Activated naive CD4-positive, alpha-beta T cell treated with anti-CD3 and anti-CD28 coated beads, Interleukin-2, amount 10 ng/mL, durations not matched to agents 7 days and 5 days (primary cell): Measurements from ENCODE around the gene CLEC19A.

Source experiments
- CTCF ChIA-PET: fragments of 350-600 bp; sonication (Branson Sonifier 250); formaldehyde crosslinking; loops from one replicate; lab custom pipeline; 2021; ENCODE audit warnings: antibody characterized with exemption; lab: Charles Lee
- DNase-seq: peaks from one replicate; pipeline ENCODE4 v3.0.0-alpha.2; 2020
- H3K27ac Mint-ChIP-seq: one replicate; pipeline ENCODE4 v1.8.0; 2021; ENCODE audit warnings: mild to moderate bottlenecking, moderate library complexity, mixed read lengths
- H3K27me3 Mint-ChIP-seq: one replicate; pipeline ENCODE4 v1.8.0; 2021; ENCODE audit warnings: mild to moderate bottlenecking, mixed read lengths
- H3K36me3 Mint-ChIP-seq: one replicate; pipeline ENCODE4 v1.8.0; 2021; ENCODE audit warnings: mixed read lengths
- H3K4me1 Mint-ChIP-seq: one replicate; pipeline ENCODE4 v1.8.0; 2021; ENCODE audit warnings: mixed read lengths
- H3K4me3 Mint-ChIP-seq: one replicate; pipeline ENCODE4 v1.8.0; 2021; ENCODE audit warnings: mild to moderate bottlenecking, moderate library complexity, mixed read lengths
- H3K9me3 Mint-ChIP-seq: one replicate; pipeline ENCODE4 v1.8.0; 2021; ENCODE audit warnings: mixed read lengths

Gene CLEC19A

GRCh38 chr16:19285431-19285830 is at the start of gene CLEC19A:
Gene CLEC19A, plus strand, starts transcription at chr16:19285731. Its CDS starts 121 bp downstream, at chr16:19285852.
- DNase-seq = no peak
- Mint-ChIP-seq H3K27me3 (no peaks in the 10 kb centered on the region), H3K4me3 (no peak within 1 kb of the TSS), H3K4me1 (no peaks in the 10 kb centered on the region), H3K36me3 (no peaks in the 10 kb centered on the region), H3K27ac (no peak within 1 kb of the TSS), H3K9me3 (no peaks in the 10 kb centered on the region)
- CTCF ChIA-PET = interaction anchor here (0.6 kb wide), 2 partner anchors 8 to 38 kb away, joined by 3 read pairs; no protein-coding TSS in a partner anchor

GRCh38 chr16:19235886-19236285 is 49.6 kb upstream of the CLEC19A start:
- no peak overlapping the region for H3K4me3 Mint-ChIP-seq
- H3K27me3 Mint-ChIP-seq = no peaks in the 10 kb centered on the region
- H3K27ac Mint-ChIP-seq = no peak overlapping the region
- H3K36me3 Mint-ChIP-seq = no peaks in the 10 kb centered on the region
- no peaks in the 10 kb centered on the region for H3K4me1 Mint-ChIP-seq
- CTCF ChIA-PET = no interaction called here
- H3K9me3 Mint-ChIP-seq = peaks cover 26% of the 10 kb centered on the region
- DNase-seq = no peak

GRCh38 chr16:19236561-19237209 is 48.8 kb upstream of the CLEC19A start:
- H3K4me1 Mint-ChIP-seq = no peaks in the 10 kb centered on the region

GRCh38 chr16:19238406-19238805 is 47.1 kb upstream of the CLEC19A start:
- no peaks in the 10 kb centered on the region for H3K27me3 Mint-ChIP-seq
- no peak overlapping the region for H3K27ac Mint-ChIP-seq
- H3K9me3 Mint-ChIP-seq = peaks cover 26% of the 10 kb centered on the region
- CTCF ChIA-PET = no interaction called here
- no peaks in the 10 kb centered on the region for H3K36me3 Mint-ChIP-seq
- H3K4me3 Mint-ChIP-seq = no peak overlapping the region
- no peak for DNase-seq
- no peaks in the 10 kb centered on the region for H3K4me1 Mint-ChIP-seq

More at GRCh38 chr16:19236561-19237209, 48.8 kb upstream of the CLEC19A start:
- H3K9me3 Mint-ChIP-seq = peaks cover 26% of the 10 kb centered on the region
- CTCF ChIA-PET = no interaction called here
- no peaks in the 10 kb centered on the region for H3K27me3 Mint-ChIP-seq
- no peak overlapping the region for H3K4me3 Mint-ChIP-seq
- H3K36me3 Mint-ChIP-seq = no peaks in the 10 kb centered on the region
- H3K27ac Mint-ChIP-seq = no peak overlapping the region
- no peak for DNase-seq

- no peak for DNase-seq
- Mint-ChIP-seq H3K9me3 (peaks cover 26% of the 10 kb centered on the region), H3K27ac (no peak overlapping the region), H3K4me1 (no peaks in the 10 kb centered on the region), H3K27me3 (no peaks in the 10 kb centered on the region), H3K36me3 (no peaks in the 10 kb centered on the region), H3K4me3 (no peak overlapping the region)
- CTCF ChIA-PET = no interaction called here
Measured at GRCh38 chr16:19239511-19240155, 45.9 kb upstream of the CLEC19A start.

- Mint-ChIP-seq H3K9me3 (peaks cover 19% of the 10 kb centered on the region), H3K4me3 (no peak overlapping the region), H3K4me1 (no peaks in the 10 kb centered on the region), H3K36me3 (no peaks in the 10 kb centered on the region), H3K27me3 (no peaks in the 10 kb centered on the region), H3K27ac (no peak overlapping the region)
- CTCF ChIA-PET = no interaction called here
- DNase-seq = no peak
Measured at GRCh38 chr16:19240494-19240893, 45.0 kb upstream of the CLEC19A start.

GRCh38 chr16:19241512-19241911 is 44.0 kb upstream of the CLEC19A start:
- CTCF ChIA-PET = no interaction called here
- Mint-ChIP-seq H3K4me3 (no peak overlapping the region), H3K27me3 (no peaks in the 10 kb centered on the region), H3K4me1 (no peaks in the 10 kb centered on the region), H3K9me3 (peaks cover 11% of the 10 kb centered on the region), H3K27ac (no peak overlapping the region), H3K36me3 (no peaks in the 10 kb centered on the region)
- DNase-seq = no peak

GRCh38 chr16:19242186-19242585 is 43.3 kb upstream of the CLEC19A start:
- CTCF ChIA-PET = no interaction called here
- Mint-ChIP-seq H3K36me3 (no peaks in the 10 kb centered on the region), H3K4me3 (no peak overlapping the region), H3K4me1 (no peaks in the 10 kb centered on the region), H3K9me3 (peaks cover 10% of the 10 kb centered on the region), H3K27ac (no peak overlapping the region), H3K27me3 (no peaks in the 10 kb centered on the region)
- DNase-seq = no peak

- Mint-ChIP-seq H3K4me3 (no peak overlapping the region), H3K9me3 (peaks cover 7% of the 10 kb centered on the region), H3K36me3 (no peaks in the 10 kb centered on the region), H3K27ac (no peak overlapping the region), H3K4me1 (no peaks in the 10 kb centered on the region), H3K27me3 (no peaks in the 10 kb centered on the region)
- CTCF ChIA-PET = no interaction called here
- no peak for DNase-seq
Measured at GRCh38 chr16:19242987-19243575, 42.5 kb upstream of the CLEC19A start.

GRCh38 chr16:19245326-19245925 is 40.1 kb upstream of the CLEC19A start:
- DNase-seq = no peak

GRCh38 chr16:19252904-19253303 is 32.6 kb upstream of the CLEC19A start:
- Mint-ChIP-seq H3K4me3 (no peak overlapping the region), H3K36me3 (no peaks in the 10 kb centered on the region), H3K4me1 (no peaks in the 10 kb centered on the region), H3K27ac (no peak overlapping the region), H3K9me3 (no peaks in the 10 kb centered on the region), H3K27me3 (peaks cover 3% of the 10 kb centered on the region)
- CTCF ChIA-PET = no interaction called here
- DNase-seq = no peak

More at GRCh38 chr16:19245326-19245925, 40.1 kb upstream of the CLEC19A start:
- Mint-ChIP-seq H3K27ac (no peak overlapping the region), H3K4me1 (no peaks in the 10 kb centered on the region), H3K36me3 (no peaks in the 10 kb centered on the region), H3K27me3 (no peaks in the 10 kb centered on the region), H3K4me3 (no peak overlapping the region), H3K9me3 (no peaks in the 10 kb centered on the region)
- CTCF ChIA-PET = interaction anchor here (0.8 kb wide), 1 partner anchor 22 kb away, joined by 3 read pairs; no protein-coding TSS in a partner anchor

- CTCF ChIA-PET = no interaction called here
- H3K4me3 Mint-ChIP-seq = no peak overlapping the region
- H3K27me3 Mint-ChIP-seq = peaks cover 6% of the 10 kb centered on the region
- no peak for DNase-seq
- H3K36me3 Mint-ChIP-seq = no peaks in the 10 kb centered on the region
- H3K9me3 Mint-ChIP-seq = no peaks in the 10 kb centered on the region
- H3K27ac Mint-ChIP-seq = no peak overlapping the region
- H3K4me1 Mint-ChIP-seq = no peaks in the 10 kb centered on the region
Measured at GRCh38 chr16:19254611-19255010, 30.9 kb upstream of the CLEC19A start.

GRCh38 chr16:19264123-19264673 is 21.3 kb upstream of the CLEC19A start:
- no peaks in the 10 kb centered on the region for H3K4me1 Mint-ChIP-seq
- peaks cover 15% of the 10 kb centered on the region for H3K9me3 Mint-ChIP-seq
- H3K27ac Mint-ChIP-seq = no peak overlapping the region
- CTCF ChIA-PET = no interaction called here
- no peaks in the 10 kb centered on the region for H3K27me3 Mint-ChIP-seq
- DNase-seq = no peak
- H3K36me3 Mint-ChIP-seq = no peaks in the 10 kb centered on the region
- H3K4me3 Mint-ChIP-seq = no peak overlapping the region

GRCh38 chr16:19265380-19265930 is 20.1 kb upstream of the CLEC19A start:
- no peaks in the 10 kb centered on the region for H3K27me3 Mint-ChIP-seq
- H3K36me3 Mint-ChIP-seq = no peaks in the 10 kb centered on the region
- peaks cover 20% of the 10 kb centered on the region for H3K9me3 Mint-ChIP-seq
- no peaks in the 10 kb centered on the region for H3K4me1 Mint-ChIP-seq
- CTCF ChIA-PET = no interaction called here
- H3K4me3 Mint-ChIP-seq = no peak overlapping the region
- no peak for DNase-seq
- H3K27ac Mint-ChIP-seq = no peak overlapping the region
